HG02610 (cell line): ENCODE data around the gene TENM3.

Source experiments
- ATAC-seq: cut with Tn5 transposase; IDR thresholded peaks from one replicate; pipeline ENCODE4 v1.9.1; 2021; ENCODE audit warnings: mild to moderate bottlenecking, moderate library complexity; ENCODE audit not compliant: unreplicated experiment

Gene TENM3

DNA sequence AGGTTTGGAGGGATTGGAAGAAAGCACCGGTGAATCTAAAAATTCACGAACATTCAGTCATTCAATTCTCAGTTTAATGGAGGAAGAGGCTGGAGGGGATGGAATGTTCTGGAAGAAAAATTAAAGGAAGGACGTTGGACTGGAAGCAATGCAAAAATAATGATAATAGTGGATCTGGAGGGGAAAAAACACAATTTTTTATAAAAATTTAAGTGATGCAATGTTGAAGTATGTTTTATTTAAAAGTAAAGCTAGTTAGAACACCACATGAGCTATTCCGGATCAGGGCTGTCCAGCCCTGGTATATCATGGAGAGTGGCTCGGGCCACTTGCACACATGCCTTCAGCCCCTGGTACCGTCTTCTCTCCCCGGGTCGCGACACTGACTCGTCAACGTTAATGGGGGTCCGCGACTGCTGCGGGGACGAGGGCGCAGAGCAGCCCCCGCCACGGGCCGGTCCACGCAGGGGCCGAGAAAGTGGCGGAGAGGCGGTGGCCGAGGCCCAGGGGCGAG, 204.6 kb downstream of the TENM3 start:
- peak; percentile 6 for ATAC-seq

GRCh38 chr4:182448281-182449151, 205.3 kb downstream of the TENM3 start:
- peak; percentile 91 for ATAC-seq

GRCh38 chr4:182449186-182449929, 206.2 kb downstream of the TENM3 start:
- no peak for ATAC-seq

DNA sequence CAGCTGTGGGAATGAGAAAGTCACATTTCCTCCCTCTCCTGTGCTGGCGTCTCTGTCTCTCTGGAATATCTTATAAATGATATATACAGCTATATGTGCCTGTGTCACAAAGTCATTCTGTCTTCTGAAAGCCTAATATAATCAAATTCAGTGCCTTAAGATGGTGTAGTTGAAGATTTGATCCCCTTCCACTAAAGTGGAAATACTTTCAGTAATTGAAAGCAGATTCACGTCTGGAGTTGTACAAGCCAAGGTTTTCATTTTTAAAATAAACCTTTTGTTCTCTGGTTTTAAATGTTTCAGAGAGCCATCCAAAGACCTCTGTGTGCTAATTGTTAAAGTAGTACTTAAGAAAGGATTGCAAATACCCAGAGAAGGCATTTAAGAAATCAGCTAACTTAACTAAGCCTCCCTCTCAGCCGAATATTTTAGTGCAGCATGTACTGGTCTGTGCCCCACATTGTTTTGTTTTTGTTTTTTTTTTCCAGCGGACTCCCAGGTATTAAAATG, 206.8 kb downstream of the TENM3 start:
- no peak for ATAC-seq

- no peak for ATAC-seq
Measured at GRCh38 chr4:182451441-182451840, 208.2 kb downstream of the TENM3 start.

GRCh38 chr4:182453830-182454229, 210.6 kb downstream of the TENM3 start:
- ATAC-seq = no peak

- no peak for ATAC-seq
Measured at GRCh38 chr4:182454440-182455013, 211.3 kb downstream of the TENM3 start.

DNA sequence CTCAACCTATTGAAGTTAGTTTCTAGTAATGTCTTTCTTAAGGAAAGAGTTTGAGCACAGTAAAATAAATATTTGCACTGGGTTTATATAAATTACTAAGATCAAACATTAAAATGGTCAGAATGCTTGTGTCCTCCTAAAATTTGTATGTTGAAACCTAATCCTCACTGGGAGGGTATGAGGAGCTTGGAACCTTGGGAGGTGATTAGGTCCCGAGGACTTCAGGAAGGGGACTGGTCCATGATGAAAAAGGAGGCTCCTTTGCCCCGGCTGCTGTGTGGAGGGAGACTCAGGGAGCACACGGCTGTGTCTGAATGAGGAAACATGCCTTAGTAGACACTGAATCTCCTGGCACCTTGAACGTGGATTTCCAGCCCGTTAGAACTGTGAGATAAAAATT, 221.9 kb downstream of the TENM3 start:
- ATAC-seq = no peak

- no peak for ATAC-seq
Measured at GRCh38 chr4:182465979-182466378, 222.8 kb downstream of the TENM3 start.

GRCh38 chr4:182470215-182470614, 227.0 kb downstream of the TENM3 start:
- no peak for ATAC-seq

DNA sequence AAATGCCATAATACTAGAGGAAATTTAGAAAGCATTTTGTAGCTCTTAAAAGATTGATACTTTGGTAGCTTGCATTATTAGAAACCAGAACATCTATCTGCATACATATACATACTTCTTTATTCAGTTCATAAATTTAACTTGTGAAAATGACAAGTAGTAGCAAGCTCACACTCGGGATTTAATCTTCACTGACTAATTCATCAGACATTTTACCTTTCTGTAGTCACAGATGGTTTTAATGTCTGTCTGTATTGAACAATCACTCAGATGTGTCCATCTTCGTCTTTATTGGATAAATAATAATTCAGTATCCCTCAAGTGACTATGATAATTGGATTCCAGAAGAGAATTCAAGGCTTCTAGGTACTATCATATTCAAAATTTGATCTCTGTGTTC, 232.3 kb downstream of the TENM3 start:
- no peak for ATAC-seq

GRCh38 chr4:182478475-182478874, 235.3 kb downstream of the TENM3 start:
- peak; percentile 64 for ATAC-seq

GRCh38 chr4:182483685-182484084, 240.5 kb downstream of the TENM3 start:
- no peak for ATAC-seq

- ATAC-seq = no peak
Measured at GRCh38 chr4:182486881-182487280, 243.7 kb downstream of the TENM3 start.

DNA sequence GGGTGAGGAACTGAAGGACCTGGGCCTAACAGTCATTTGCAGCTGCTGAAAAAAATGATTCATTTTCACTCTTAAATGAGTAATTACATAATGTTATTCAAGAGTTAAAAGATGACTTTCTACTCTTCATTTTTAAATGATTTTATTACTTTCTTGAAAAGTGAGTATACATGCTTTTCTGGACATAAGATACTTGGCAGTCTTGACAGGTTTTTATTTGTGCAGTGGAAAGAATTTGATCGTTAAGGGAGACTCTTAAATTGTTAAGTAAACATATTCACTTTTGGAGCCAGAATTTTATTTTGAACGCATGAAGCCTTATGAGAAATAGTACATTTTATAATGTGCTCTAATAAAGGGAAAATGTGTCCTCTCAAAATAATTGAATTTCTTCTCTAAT, 245.7 kb downstream of the TENM3 start:
- ATAC-seq = no peak

DNA sequence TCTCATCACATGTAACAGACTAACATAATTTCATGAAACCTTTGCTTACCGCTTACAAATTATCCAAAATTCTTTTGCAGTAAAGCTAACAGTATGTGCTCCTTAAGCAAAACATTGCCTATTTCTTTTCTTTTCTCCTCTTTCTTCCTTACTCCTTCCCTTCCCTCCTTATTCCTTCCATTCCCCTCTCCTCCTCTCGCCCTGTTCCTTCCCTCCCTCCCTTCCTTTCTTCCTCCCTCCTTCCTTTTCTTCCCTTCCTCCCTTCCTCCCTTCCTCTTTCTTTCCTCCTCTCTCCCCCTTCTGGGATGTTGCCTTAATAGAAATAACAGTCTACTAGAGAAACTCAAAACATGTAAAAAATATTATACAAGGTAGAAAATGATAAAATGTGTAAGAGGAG, 246.4 kb downstream of the TENM3 start:
- ATAC-seq = no peak

- ATAC-seq = peak; percentile 6
Measured at GRCh38 chr4:182491719-182492118, 248.5 kb downstream of the TENM3 start.

DNA sequence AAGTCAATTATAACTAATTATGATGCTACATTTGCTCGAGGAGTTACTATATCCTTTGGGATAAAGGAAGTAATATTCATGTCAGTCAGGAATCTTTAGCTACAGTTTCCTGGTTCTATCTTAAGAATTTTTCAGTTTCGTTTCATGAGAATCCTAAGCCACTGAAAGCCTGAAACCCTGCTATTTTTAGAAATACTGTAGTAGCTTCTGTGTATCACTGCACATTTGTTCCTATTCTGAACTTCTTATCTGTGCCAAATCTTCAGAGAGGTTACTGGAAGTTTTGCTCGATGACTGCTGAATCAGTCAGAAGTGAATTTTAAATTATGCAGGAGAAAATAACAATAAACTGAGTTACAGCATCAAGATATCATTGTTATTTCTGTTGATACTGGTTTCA, 249.2 kb downstream of the TENM3 start:
- peak; percentile 56 for ATAC-seq

GRCh38 chr4:182493377-182493776, 250.2 kb downstream of the TENM3 start:
- ATAC-seq = no peak

- ATAC-seq = no peak
Measured at GRCh38 chr4:182494103-182494502, 250.9 kb downstream of the TENM3 start.

GRCh38 chr4:182495031-182495430, 251.8 kb downstream of the TENM3 start:
- ATAC-seq = no peak
